ENCODE results near the gene PDZRN4.
"Not testable (repeated sequence)": the region's sequence is repeated elsewhere in the genome, so short reads cannot be mapped to it uniquely, and the experiment has no call there.

Gene PDZRN4

DNA sequence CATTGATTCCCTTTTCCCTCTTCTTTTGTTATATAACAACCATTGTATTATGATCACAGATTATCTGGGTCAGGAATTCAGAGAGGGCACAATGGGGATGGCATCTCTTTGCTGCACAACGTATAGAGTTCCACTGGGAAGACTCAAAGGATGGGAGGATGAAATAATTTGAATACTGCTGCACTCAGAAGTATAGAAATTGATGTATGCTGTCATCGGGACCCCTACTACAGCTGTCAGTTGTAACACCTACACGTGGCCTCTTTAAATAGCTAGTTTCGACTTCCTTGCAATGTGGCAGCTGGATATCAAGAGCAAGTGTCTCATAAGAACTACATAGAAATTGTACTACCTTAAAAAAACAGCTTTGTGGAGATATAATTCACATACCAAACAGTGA, 408.1 kb downstream of the PDZRN4 start:
- Mint-ChIP-seq H3K36me3 (ENCODE audit: low read depth) (no peaks in the 10 kb centered on the region), H3K4me3 (no peak overlapping the region), H3K4me1 (no peaks in the 10 kb centered on the region), H3K27ac (no peak overlapping the region), H3K27me3 (ENCODE audit: low read depth, poor library complexity) (no peaks in the 10 kb centered on the region), H3K9me3 (peaks cover 5% of the 10 kb centered on the region)
- TF ChIP-seq, protein P1, sequence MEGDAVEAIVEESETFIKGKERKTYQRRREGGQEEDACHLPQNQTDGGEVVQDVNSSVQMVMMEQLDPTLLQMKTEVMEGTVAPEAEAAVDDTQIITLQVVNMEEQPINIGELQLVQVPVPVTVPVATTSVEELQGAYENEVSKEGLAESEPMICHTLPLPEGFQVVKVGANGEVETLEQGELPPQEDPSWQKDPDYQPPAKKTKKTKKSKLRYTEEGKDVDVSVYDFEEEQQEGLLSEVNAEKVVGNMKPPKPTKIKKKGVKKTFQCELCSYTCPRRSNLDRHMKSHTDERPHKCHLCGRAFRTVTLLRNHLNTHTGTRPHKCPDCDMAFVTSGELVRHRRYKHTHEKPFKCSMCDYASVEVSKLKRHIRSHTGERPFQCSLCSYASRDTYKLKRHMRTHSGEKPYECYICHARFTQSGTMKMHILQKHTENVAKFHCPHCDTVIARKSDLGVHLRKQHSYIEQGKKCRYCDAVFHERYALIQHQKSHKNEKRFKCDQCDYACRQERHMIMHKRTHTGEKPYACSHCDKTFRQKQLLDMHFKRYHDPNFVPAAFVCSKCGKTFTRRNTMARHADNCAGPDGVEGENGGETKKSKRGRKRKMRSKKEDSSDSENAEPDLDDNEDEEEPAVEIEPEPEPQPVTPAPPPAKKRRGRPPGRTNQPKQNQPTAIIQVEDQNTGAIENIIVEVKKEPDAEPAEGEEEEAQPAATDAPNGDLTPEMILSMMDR (IDR thresholded peaks at IDR 0.05): no peak
- no peak for DNase-seq

DNA sequence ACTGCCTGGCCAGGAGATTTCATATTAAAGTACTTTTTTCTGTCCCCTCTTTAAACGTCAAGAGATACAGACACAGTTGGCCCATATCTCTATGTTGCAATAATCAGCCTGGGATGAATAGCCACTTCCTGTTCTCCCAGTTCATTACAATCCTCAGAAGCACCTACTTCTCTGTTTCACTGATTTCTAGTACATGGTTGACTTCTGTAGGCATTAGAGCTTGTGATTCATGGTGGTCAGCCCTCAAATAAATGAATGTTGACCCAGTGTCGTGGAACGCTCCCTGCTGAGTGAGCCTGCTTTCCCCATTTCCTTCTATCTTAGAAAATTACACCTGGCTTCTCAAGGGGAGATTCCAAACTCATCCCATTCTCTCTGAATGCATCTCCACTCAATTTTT, 416.7 kb downstream of the PDZRN4 start:
- Mint-ChIP-seq H3K4me3 (no peak overlapping the region), H3K27ac (no peak overlapping the region), H3K27me3 (ENCODE audit: low read depth, poor library complexity) (peaks cover 2% of the 10 kb centered on the region), H3K36me3 (ENCODE audit: low read depth) (no peaks in the 10 kb centered on the region), H3K4me1 (no peaks in the 10 kb centered on the region), H3K9me3 (peaks cover 12% of the 10 kb centered on the region)
- TF ChIP-seq, protein P1 (IDR thresholded peaks at IDR 0.05): no peak
- DNase-seq: no peak

DNA sequence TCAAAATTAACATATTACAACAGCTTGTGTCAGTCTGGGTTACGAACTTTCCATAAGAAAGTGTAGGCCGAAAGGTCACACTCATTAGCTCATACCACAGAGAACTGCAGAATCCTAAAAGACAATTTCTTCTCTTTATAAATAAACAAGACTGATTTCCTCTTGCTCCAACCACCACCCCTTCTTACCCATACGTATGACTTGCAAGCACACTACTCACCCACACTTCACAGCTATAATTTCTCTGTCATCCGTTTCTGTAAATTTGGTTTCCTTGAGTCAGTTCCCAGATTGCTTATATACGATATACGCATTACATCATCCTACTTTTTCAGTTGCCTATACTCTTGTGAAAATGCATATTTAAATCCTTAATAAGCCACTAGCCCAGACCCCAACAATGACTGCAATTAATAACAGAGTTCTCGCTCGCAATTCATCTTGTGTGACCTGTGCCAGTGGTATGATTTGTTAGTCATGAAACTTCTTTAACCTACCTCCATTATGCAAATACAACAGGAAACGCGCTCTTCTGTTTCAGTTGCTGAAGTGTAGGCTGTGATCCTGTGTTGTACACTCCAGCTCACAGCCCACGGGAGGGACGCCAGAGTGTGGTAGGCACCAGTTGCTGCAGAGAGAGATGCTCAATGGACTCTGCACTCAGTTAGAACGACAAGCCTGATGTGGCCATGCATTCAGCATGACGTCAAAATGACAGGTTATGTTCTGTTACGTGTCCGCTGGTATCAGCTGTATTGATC, 417.6 kb downstream of the PDZRN4 start:
- H3K36me3 Mint-ChIP-seq (ENCODE audit: low read depth): no peaks in the 10 kb centered on the region
- H3K9me3 Mint-ChIP-seq: peaks cover 11% of the 10 kb centered on the region
- TF ChIP-seq, protein P1 (IDR thresholded peaks at IDR 0.05): no peak
- DNase-seq: no peak
- H3K27ac Mint-ChIP-seq: no peak overlapping the region
- H3K4me3 Mint-ChIP-seq: no peak overlapping the region
- H3K4me1 Mint-ChIP-seq: no peaks in the 10 kb centered on the region
- peaks cover 2% of the 10 kb centered on the region for H3K27me3 Mint-ChIP-seq (ENCODE audit: low read depth, poor library complexity)

DNA sequence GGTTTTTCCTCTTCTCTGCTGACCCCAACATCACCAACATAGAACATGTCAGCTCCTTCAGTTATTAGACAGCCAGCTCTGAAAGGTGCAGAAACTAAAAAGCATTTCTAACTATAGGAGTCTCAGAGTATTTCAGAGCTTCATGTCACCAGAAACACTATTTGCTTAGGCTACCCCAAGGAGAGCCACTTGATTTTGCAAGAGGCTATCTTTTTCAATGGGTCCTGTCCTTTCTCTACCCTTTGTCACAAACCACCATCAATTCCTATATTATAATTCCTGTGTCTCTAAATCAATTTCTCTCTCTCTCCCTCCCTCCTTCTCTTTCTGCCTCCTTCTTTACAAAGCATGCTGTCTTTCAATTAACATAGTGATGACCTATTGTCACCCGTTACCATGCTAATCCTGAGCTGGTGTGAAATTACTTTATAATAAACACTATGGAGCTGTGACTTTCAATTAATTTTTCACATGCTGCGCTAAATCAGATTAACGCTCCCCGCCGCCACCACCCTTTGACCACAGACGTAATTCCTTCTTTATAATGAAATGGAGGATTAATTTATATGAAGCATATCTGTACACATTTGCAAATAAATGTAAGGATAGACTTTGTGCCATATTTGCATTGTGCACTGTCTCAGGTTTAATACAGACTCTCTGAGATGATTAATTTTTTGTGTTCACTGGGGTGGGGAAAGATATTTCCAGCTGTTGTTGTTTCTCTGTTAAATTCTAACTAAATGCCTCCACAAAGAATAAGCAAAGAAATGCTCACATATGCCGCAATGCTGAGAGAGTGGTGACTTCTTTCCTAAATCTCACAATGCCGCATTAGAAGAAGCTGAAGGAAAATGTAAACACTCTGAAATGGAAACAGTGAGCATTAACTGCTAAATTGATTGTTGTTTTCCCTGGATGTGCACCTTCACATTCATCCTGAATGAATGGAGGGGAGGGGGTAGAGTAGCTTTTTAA, 418.6 kb downstream of the PDZRN4 start:
- TF ChIP-seq, protein P1 (IDR thresholded peaks at IDR 0.05): no peak
- Mint-ChIP-seq H3K4me1 (no peaks in the 10 kb centered on the region), H3K36me3 (ENCODE audit: low read depth) (no peaks in the 10 kb centered on the region), H3K27me3 (ENCODE audit: low read depth, poor library complexity) (peaks cover 2% of the 10 kb centered on the region), H3K4me3 (no peak overlapping the region), H3K9me3 (peaks cover 1% of the 10 kb centered on the region), H3K27ac (no peak overlapping the region)
- DNase-seq: no peak

DNA sequence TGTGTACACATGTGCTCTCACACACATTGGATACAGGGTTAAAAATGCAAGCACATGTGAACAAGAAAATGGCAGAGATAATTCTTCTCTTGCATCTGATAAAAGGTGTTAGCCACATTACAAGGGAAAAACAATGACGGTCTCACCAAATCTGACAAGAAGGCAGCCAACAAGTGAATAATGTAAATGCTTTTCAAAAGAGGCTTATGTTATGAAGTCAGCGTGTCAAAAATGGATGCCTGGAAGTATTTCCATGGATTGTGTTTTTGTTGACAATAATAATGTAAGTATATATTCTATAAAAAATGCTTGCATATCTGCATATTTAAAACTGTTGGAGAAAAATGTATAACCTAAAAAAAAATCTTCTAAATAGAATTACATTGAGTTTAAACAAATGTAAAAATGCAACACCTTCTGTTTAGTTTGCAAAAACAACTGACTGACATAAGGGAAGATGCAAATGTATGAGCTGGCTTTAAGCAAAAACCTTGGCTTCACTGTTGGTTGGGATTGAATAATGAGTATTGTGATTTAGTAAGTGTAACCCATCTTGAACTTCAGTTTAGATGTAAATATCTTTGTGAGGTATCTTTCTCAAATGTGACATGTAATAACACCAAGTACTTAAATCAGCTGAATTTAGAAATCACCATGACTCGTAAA, 424.9 kb downstream of the PDZRN4 start:
- no peak for DNase-seq
- no peaks in the 10 kb centered on the region for H3K27me3 Mint-ChIP-seq (ENCODE audit: low read depth, poor library complexity)
- H3K27ac Mint-ChIP-seq: no peak overlapping the region
- H3K4me3 Mint-ChIP-seq: no peak overlapping the region
- peaks cover 11% of the 10 kb centered on the region for H3K9me3 Mint-ChIP-seq
- H3K4me1 Mint-ChIP-seq: no peaks in the 10 kb centered on the region
- TF ChIP-seq, protein P1 (IDR thresholded peaks at IDR 0.05): no peak
- no peaks in the 10 kb centered on the region for H3K36me3 Mint-ChIP-seq (ENCODE audit: low read depth)

DNA sequence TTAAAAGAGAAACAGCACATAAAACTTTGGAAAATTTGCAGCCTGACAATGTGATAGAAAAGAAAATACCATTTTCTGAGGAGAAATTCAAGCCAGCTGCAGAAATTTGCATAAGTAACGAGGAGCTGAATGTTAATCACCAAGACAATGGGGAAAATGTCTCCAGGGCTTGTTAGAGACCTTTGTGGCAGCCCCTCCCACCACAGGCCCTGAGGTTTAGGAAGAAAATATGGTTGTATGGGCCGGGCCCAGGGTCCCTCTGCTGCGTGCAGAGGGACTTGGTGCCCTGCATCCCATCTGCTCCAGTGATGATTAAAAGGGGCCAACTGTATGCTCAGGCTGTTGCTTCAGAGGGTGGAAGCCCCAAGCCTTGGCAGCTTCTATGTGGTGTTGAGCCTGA, 427.1 kb downstream of the PDZRN4 start:
- H3K4me1 Mint-ChIP-seq: peaks cover 10% of the 10 kb centered on the region
- not testable (repeated sequence) for H3K27ac Mint-ChIP-seq; H3K36me3 Mint-ChIP-seq (ENCODE audit: low read depth); H3K4me3 Mint-ChIP-seq; H3K27me3 Mint-ChIP-seq (ENCODE audit: low read depth, poor library complexity); DNase-seq
- peaks cover 11% of the 10 kb centered on the region for H3K9me3 Mint-ChIP-seq
